HG03469 (cell line): ENCODE measurements around the gene CHST15.

Experiments used
- ATAC-seq: cut with Tn5 transposase; IDR thresholded peaks from one replicate; pipeline ENCODE4 v1.9.1; 2021; ENCODE audit warnings: mild to moderate bottlenecking, moderate library complexity, moderate number of reproducible peaks; ENCODE audit not compliant: unreplicated experiment

CHST15 gene

DNA sequence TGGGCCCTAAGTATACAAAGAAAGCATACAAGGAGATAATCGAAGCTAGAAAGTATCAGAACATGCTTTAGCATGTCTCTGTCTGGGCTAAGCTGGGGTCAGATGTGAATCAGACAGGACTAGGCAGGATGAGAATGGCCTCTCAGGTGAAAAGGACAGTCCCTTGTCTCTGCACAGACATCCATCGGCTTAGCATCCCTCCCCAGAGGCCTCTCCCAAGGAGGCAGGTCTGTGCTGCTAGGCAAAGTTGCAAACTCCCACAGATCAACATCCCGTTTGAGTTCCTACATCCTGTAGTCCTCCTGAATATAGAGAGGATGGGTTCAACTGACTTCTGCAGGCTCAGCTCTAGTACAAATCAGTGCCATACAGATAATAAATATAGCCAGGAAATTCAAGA, 24.5 kb downstream of the CHST15 start:
- no peak for ATAC-seq

DNA sequence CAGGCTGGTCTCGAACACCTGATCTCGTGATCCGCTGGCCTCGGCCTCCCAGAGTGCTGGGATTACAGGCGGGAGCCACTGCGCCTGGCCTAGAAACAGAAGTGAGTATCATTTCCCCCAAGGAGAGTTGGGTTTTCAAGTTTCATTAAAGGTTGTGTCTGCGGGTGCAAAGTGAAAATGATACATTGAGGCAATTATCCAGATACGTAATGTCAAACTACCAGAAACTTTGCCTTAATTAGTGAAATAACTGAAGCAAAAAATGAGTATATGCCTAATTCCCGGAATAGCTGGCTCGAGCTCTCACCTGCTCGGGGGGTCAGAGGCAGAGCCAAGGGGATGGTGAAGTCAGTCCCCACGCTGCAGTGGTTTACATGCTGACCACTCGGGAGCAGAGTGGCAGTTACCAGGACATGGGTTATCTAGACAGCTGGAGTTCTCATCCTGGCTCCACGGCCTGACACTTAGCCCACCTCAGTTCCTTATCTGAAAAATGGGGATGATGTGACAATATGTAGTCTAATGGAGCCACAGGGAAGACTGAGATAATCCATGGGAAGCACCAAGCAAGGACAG, 25.5 kb downstream of the CHST15 start:
- no peak for ATAC-seq

- ATAC-seq, result no peak
These were observed 26.4 kb downstream of the CHST15 start for GRCh38 chr10:124066781-124067714.

GRCh38 chr10:124066126-124066700, 27.2 kb downstream of the CHST15 start:
- no peak for ATAC-seq

DNA sequence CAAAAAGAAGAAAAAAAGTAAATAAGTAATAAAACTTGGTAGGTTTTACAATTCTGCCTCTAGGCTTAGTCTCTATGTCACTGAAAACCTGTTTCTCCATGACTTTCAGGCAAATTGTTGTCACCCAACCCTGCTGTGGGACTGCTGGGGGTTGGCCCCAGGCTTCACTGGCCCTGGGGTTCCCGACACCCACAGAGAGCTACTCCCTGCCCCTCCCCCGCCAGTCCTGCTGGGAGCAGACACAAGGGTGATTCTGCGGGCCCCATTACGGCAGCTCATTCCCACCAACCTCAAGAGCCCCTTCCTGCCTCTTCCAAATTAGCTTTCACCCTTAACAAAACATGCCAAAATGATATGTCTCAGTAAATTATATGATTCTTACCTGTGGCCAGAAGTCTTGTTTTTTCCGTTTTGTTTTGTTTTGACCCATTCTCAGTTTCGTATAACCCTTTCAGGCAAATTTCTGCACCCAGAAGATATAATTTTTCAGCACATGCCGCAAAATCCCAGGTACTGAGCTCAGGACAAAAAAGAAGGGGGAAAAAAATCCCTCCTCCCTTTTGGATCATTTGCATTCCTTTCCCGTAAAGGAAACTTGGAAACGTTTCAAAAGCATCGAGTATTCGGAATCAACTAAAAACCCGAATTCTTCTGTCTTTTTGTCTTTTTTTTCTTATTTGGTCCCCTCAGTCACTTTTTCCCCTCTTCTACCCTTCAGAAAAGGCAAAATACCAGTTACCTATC, 27.8 kb downstream of the CHST15 start:
- no peak for ATAC-seq

- ATAC-seq, result no peak
These were observed 28.7 kb downstream of the CHST15 start for GRCh38 chr10:124064676-124065075.

DNA sequence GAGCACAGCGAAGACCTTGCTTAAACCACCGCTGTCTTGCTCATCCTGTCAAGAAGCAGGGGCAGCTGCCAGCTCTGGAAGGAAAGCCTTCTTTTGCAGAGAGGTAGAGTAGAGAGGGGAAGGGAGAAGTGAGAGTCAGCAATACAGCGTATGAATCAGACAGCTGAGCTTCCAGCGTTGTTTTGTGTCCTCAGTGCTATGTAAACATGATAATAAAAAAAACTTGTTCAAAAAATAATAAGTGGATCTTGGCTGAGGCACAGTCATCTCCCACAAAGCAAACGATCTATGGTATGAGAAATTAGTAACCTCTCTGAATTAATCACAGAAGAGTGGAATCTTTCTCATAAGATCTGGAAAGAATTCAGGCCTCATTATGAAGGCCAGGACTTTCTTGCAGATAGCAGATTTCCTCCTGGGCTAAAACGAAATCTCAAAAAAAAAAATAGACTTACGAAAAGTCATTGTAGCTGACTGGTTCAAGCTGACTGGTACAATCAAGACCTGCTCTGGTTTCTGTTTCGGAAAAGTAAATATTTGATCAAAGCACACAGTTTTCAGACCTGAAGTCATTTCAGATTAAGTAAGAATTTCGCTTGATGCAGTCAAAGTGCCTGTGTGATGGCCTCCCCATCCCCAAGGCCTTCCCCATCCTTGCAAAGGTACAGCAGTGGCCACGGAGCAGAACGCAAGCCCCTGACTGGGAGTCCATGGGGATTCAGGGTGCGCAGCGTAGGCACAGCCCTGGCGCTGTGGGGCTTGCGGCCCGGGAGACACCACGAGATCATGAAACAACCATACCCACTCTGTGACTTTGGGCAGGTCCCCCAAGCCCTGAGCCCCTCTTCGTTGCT, 29.4 kb downstream of the CHST15 start:
- no peak for ATAC-seq

GRCh38 chr10:124062390-124062789, 31.0 kb downstream of the CHST15 start:
- no peak for ATAC-seq

- no peak for ATAC-seq
These were observed 32.4 kb downstream of the CHST15 start for GRCh38 chr10:124061030-124061429.

- no peak for ATAC-seq
These were observed 33.2 kb downstream of the CHST15 start for GRCh38 chr10:124060148-124060720.

- ATAC-seq, result no peak
These were observed 33.8 kb downstream of the CHST15 start for GRCh38 chr10:124059551-124059950.

DNA sequence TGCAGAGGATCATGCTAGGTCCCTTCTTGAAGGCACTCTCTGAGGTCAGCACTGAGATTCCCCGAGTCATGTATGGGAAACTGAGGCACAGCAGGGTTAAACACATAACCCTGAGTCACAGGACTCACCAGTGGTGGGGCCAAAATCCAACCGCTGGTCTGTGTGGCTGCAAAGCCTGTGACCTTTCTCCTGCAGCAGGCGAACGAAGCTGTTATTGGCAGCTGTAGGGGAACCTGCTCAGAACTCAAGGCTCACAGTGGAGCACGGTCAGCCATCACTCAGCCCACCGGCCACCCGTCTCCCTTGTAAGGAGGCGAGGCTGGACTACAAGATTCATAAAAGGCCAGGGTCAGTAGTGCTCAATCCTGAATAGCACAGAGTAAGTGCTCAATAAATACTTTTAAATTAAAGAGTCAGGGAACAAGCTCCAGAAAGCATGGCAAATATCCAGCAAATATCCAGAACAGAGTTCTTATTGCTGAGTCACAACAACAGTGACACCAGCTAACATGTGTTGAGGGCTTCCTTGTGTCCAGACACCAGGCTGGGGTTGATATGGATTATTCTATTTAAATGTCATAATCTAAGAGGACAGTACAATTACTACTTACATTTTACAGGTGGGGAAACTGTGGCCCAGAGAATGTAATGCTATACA, 34.9 kb downstream of the CHST15 start:
- ATAC-seq, result no peak

DNA sequence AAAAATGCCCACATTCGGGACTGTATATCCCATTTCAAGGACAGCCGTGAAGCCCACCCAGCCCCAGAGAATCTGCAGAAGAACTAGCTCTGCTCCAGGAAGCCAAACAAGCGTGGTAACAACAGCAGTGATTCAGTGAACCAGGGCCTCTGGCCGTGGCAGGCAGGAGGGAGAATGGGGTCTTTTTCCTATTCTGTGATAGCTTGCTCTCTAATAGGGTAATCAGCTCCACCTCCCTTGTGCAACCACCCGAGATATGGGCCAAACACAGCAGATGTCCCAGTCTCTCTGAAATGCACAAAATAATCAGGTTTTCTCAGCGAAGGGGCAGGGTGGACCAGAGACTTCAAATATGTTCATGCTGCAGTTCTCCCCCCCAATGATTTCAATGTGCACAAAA, 35.8 kb downstream of the CHST15 start:
- ATAC-seq, result no peak

DNA sequence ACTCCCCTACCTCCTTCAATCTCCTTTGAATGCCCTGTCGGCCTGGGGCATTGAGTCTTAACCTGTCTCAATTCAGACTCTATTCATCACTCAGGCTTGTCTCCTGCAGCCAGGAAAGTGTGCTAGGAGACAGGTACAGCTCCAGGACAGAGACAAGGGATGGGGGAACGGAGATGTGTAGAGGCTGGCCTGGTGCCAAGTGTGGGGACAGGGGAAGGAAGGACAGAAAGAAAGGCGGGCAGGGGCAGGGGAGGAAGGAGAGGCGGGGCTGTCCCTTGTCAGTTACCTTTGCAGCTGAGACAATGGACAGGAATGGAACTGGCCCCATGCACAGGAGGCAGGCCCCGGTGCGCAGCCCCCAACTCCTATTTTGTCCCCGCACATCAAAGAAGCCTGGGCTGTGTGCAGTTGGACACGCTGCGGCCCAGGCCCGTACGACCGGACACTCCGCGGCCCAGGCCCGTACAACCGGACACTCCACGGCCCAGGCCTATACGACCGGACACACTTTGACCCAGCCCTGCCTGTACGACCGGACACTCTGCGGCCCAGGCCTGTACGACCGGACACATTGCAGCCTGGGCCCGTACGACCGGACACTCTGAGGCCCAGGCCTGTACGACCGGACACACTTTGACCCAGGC, 36.9 kb downstream of the CHST15 start:
- no peak for ATAC-seq

- ATAC-seq, result no peak
These were observed 39.4 kb downstream of the CHST15 start for GRCh38 chr10:124053971-124054370.

GRCh38 chr10:124052561-124052960, 40.8 kb downstream of the CHST15 start:
- ATAC-seq, result no peak

GRCh38 chr10:124050021-124051015, 43.1 kb downstream of the CHST15 start:
- no peak for ATAC-seq

DNA sequence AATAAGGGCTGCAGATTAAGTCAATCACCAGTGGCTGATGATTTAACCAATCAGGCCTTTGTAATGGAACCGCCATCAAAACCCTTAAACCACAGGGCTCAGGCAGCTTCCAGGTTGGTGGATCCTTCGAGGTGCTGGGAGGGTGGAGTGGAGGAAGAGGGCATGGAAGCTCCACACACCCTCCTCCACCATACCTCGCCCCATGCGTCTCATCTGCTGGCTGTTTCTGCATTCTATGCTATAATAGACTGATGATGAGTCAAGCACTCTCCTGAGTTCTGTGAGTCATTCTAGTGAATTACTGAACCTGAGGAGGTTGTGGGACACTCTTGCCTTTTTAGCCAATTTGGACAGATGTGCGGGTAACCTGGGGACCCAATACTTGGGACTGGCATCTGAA, 43.9 kb downstream of the CHST15 start:
- no peak for ATAC-seq
